Thyroid gland (tissue), 4 donors: ENCODE measurements around the gene RPS19.

Experiments used
- POLR2A ChIP-seq, 2 donors: fragments of 450-650 bp; IDR thresholded peaks; one replicate each; pipeline ENCODE4 v1.6.1; 2017; ENCODE audit warnings: antibody characterized with exemption in 2 of 2, mild to moderate bottlenecking in 2 of 2, moderate library complexity in 1 of 2
- TF ChIP-seq, protein P1 (sequence below), 6 experiments: fragments of 200-600 bp in 3 of 6; fragments of 450-650 bp in 3 of 6; sonication (generic) in 3 of 6; IDR thresholded peaks; one replicate each; pipeline ENCODE4 v1.5.1; 2016 to 2019; ENCODE audit warnings: antibody characterized with exemption in 6 of 6, mild to moderate bottlenecking in 2 of 6, inconsistent platforms in 1 of 6, moderate library complexity in 1 of 6

DNA sequence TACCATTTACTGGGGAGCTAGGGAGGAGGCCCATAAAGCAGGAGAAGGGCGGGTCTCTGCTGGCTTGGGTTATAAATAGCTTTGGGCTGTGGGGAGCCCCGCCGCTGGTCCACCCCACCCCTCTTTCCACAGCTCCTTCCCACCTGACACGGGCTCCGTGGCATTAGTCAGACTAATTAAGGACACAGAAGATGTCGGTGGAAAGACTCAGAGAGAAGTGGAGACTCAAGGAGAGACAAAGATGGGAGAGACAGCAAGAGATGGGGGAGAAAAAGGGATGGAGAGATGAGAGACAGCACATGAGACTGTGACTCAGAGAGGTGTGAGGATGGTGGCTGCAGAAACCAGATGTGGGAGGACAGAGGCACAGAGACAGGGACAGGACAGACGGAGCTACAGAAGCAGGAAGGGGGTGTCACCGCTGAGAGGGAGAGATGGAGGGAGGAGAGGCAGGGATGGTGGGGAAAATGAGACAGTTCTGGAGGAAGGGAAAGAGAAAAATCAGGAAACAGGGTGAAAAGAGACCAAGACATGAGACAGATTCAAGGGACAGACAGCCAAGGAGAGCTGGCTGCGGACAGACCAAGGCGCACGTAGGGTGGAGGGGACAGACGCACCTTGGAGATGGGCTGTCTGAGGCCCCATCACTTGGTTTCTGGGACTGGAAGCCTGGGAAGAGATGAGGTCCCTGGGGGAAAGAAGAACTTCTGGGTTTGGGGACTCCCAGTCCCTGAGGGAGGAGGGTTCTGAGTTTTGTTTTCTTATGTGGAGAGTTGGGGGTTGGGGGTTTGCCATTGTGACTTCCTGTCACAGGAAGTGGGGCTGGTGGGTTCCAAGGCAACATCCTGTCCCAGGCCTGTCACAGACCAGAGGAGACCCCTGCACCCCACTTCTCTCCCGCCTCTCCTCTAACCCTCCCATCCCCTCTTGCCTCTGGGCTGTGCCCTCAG, 27.0 kb downstream of the RPS19 start:
- TF ChIP-seq POLR2A (IDR thresholded peaks at IDR 0.05) = no peak
- TF ChIP-seq, protein P1, sequence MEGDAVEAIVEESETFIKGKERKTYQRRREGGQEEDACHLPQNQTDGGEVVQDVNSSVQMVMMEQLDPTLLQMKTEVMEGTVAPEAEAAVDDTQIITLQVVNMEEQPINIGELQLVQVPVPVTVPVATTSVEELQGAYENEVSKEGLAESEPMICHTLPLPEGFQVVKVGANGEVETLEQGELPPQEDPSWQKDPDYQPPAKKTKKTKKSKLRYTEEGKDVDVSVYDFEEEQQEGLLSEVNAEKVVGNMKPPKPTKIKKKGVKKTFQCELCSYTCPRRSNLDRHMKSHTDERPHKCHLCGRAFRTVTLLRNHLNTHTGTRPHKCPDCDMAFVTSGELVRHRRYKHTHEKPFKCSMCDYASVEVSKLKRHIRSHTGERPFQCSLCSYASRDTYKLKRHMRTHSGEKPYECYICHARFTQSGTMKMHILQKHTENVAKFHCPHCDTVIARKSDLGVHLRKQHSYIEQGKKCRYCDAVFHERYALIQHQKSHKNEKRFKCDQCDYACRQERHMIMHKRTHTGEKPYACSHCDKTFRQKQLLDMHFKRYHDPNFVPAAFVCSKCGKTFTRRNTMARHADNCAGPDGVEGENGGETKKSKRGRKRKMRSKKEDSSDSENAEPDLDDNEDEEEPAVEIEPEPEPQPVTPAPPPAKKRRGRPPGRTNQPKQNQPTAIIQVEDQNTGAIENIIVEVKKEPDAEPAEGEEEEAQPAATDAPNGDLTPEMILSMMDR (IDR thresholded peaks at IDR 0.05) = no peak
